ENCODE measurements around the gene TRAF2.

- TF ChIP-seq EP300 (IDR thresholded peaks at IDR 0.05): no peak
- no peak for TF ChIP-seq CTCF (IDR thresholded peaks at IDR 0.05)
Measured at GRCh38 chr9:136858452-136858843, 27.9 kb upstream of the TRAF2 start.

Measured in stomach (tissue), 4 donors.